HG03066 (cell line): ENCODE data around the gene DGKD.
"Not testable (repeated sequence)": the region's sequence is repeated elsewhere in the genome, so short reads cannot be mapped to it uniquely, and the experiment has no call there.

Experiments used
- ATAC-seq: cut with Tn5 transposase; IDR thresholded peaks from one replicate; pipeline ENCODE4 v1.9.1; 2021; ENCODE audit warnings: low read depth; ENCODE audit not compliant: unreplicated experiment

Gene DGKD

GRCh38 chr2:233358947-233359346 is 4.7 kb downstream of the DGKD start:
- ATAC-seq, result no peak

GRCh38 chr2:233359823-233360222 is 5.5 kb downstream of the DGKD start:
- ATAC-seq, result no peak

DNA sequence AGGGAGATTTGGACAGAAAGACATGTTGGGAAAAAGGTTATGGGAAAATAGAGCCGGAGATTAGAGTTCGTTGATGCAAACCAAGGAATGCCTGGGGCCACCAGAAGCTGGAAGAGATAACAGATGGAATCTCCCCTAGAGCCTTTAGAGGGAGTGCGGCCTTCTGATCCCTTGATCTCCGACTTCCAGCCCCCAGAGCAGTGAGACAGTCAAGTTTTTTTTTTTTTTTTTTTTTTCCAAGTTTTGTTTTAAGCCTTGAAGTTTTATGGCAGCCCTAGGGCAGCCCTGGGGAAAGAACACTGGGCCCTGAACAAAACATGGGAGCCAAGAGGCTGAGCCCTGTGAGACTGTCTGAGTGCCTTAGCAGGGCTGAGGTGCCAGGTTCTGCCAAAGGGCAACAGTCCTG is 6.5 kb downstream of the DGKD start:
- ATAC-seq, result no peak

- no peak for ATAC-seq
Measured at GRCh38 chr2:233361297-233361696, 7.0 kb downstream of the DGKD start.

GRCh38 chr2:233362742-233363141 is 8.4 kb downstream of the DGKD start:
- ATAC-seq, result no peak

DNA sequence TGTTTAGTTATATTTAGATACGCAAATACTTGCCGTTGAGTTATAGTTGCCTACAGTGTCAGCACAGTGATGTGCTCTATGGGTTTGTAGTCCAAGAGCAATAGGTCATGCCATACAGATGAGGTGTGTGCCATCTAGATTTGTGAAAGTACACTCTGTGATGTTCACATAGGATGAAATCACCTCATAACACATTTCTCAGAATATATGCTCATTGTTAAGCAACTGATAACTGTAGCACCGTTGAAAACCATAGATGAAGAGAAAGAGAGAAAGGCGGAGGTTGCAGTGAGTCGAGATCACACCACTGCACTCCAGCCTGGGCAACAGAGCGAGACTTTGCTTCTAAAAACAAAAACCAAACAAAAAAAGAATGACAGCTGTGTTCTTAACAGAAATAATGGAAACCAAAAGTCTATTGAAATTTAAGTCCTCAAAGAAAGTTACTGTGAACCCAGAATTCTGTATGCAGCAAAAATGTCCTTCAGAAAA is 9.5 kb downstream of the DGKD start:
- peak; percentile 69 for ATAC-seq

GRCh38 chr2:233365861-233366520 is 11.7 kb downstream of the DGKD start:
- ATAC-seq, result no peak

DNA sequence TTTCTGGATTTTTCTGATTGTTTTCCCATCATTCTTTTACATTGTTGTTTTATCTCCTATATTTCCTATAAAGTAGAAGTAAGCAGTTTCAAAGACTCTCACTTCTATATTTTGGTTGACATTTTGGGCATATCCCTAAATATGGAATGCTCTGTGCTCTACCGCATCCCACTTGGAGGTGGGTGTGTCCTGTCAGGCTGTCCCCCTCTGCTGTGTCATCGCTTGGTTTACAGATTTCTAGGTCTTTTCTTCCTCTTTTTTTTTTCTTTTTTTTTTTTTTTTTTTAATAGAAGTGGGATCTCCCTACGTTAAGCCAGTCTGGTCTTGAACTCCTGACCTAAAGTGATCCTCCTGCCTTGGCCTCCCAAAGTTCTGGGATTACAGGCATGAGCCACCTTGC is 13.3 kb downstream of the DGKD start:
- ATAC-seq, result no peak

DNA sequence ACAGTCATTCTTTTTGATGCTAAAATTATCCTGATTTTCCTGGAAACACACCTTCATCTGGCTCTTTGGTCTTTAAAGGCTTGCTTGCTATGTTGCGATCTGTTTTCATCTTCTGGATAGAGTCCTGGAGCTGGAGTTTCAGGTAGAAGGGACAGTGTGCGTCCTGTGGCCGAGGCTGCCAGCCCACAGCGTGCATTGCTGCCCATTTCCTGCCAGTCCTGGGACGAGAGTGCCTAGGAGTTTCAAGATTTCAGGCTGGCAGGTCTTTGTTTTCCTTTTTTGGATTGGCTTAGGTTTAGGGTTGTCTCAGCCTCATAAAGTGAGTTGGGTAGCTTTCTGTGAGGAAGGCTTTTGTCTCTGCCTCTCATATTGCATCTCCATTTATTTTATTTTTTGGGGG is 14.5 kb downstream of the DGKD start:
- ATAC-seq, result no peak

DNA sequence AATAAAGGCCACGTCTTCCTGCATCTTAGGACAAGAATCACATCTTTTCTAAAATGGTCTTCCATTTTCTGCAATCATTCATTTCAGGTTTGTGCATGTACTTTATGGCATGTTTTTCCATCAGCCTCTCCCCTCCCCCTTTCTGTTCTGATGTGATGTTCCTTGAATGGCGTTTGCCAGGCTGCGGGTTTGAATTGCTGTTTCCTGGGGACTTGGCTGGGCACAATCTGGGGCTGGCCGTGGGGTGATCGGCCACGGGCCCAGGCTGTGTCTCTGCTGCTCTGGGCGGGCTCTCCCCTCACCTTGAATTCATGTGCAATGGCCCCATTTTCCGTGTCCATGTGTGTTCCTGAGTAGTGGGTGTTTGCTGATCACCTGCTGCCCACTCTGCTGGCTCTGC is 15.2 kb downstream of the DGKD start:
- no peak for ATAC-seq

- ATAC-seq, result no peak
Measured at GRCh38 chr2:233369897-233370685, 15.8 kb downstream of the DGKD start.

DNA sequence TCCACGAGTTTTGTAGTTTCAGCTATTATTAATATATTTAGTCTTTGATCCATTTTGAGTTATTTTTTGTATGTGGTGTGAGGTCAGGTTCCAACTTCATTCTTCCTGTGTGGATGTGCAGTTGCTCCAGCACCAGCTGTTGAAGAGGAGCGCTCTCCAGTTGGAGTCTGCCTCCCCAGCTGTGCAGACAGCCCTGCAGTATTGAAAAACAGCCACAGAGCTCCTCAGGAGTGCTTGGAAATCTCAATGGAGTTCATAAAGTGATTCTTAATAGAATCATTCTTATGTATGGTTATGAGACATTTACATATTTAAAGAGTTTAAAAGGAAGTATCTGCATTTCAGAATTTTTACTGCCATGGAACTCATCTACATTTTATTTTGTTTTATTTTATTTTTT is 17.3 kb downstream of the DGKD start:
- no peak for ATAC-seq

GRCh38 chr2:233372855-233373254 is 18.6 kb downstream of the DGKD start:
- no peak for ATAC-seq

- no peak for ATAC-seq
Measured at GRCh38 chr2:233373316-233373715, 19.0 kb downstream of the DGKD start.

- not testable (repeated sequence) for ATAC-seq
Measured at GRCh38 chr2:233374776-233375175, 20.5 kb downstream of the DGKD start.

DNA sequence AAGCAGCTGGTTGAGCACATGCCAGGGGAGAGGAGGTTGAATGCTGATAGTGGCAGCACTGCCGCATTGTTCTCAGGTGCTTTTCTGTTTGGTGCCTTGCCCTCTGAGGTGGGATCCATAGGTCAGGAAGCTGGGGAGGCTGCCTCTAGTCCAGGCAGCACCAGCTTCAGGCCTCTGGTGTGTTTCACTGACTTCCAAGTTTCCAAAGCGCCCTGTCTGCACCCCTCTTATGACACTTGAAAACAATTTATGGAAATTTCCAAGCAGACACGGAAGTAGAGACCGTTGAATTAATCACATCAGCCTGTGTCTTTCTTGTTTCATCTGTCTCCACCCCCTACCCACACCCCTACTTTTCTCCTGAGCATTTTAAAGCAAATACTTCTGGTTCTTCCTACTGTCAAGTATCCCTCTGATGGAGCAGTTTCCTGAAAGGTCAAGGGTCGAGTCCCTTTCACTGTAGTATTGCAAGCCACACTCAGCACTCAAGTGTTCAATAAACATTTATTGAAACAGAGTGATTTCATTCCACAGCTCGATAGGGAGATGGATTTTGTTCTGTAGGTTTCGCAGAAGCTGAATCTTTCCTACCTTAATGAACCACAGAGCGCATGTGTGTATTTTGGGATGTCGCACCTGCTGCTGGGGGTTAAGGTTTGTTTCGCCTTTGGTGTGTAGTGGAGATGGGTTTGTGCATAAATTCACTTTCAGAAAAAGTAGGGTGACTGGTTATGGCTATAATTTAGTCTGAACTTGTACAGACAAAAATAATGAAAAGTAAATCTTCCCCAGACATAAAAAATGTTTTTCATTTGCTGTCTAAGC is 21.4 kb downstream of the DGKD start:
- ATAC-seq, result no peak

DNA sequence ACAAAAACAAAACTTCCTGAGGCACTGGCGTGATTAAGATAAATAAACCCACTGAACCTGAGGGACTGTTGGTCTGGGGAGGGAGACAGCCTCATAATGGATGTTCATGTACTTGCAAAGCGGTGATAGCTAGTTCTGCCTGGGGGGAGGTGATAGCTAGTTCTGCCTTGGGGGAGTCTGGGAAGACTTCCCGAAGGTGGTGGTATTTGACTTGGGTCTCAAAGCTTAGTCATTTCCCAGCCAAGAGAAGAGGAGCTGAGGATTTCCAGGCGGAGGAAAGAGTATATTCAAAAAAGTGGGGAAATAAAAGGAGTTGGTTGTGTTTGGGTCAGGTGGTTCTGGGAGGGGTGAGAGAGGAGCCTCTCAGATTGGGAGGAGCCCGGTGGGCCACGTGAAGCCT is 24.7 kb downstream of the DGKD start:
- no peak for ATAC-seq

DNA sequence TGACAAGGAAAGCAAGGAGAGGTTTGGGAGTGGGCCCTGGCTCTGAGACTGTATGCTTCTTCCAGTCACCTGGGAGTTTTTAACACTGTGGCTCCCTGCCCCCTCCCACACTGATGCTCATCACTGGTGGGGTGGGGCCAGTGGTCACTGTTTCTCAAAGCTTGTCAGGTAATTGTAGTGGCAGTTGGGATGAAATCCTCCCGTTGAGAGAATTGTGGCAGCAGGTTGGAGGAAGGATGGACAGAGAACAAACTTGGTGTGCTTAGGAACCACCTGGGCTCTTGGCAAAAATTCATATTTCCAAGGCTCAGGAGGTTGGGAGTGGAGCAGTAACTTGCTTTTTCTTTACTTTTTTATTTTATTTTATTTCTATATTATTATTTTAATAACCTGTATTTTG is 25.1 kb downstream of the DGKD start:
- no peak for ATAC-seq

GRCh38 chr2:233380132-233380895 is 26.0 kb downstream of the DGKD start:
- no peak for ATAC-seq

DNA sequence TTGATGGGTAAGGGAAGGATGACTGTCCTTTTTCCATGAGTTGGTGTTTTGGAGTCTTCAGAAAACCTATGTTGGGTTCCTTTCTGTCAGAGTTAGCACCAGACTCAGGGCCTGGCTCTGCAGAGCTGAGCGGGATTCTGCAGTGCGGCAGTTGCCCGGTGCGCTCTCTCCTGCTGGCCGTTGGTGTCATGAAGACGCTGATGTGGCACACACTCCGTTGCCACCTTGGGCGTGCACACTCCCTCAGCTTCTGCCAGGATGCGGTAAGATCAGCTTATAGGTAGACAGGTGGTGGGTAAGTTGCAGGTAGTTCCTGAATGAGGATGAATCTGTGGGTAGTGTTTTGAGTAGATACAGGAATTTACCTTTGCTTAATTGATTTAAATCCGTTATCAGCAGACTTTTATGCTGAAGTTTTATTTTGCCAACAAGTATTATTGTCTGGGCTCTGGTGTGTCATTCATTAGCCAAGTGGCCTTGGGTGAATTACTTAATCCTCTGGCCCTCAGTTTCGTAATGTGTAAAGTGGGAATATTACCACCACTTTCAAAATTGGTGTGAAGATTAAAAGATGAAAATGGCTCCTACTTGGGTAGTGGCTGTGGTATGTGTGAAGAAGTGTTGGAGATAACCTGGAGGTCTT is 26.8 kb downstream of the DGKD start:
- no peak for ATAC-seq
